Activated naive CD4-positive, alpha-beta T cell treated with anti-CD3 and anti-CD28 coated beads, Interleukin-2, amount 50 U/mL, for 24 hours (primary cell): ENCODE measurements around the gene KIF1A.
A peak's percentile ranks its signal among the peaks of the same experiment; 100 is the strongest.

Experiments
- H3K27ac Mint-ChIP-seq: one replicate; pipeline ENCODE4 v1.8.0; 2021; ENCODE audit warnings: mild to moderate bottlenecking, mixed read lengths
- H3K27me3 Mint-ChIP-seq: one replicate; pipeline ENCODE4 v1.8.0; 2021; ENCODE audit warnings: mixed read lengths
- H3K36me3 Mint-ChIP-seq: one replicate; pipeline ENCODE4 v1.8.0; 2021; ENCODE audit warnings: mixed read lengths
- H3K4me1 Mint-ChIP-seq: one replicate; pipeline ENCODE4 v1.8.0; 2021; ENCODE audit warnings: mixed read lengths
- H3K4me3 Mint-ChIP-seq: one replicate; pipeline ENCODE4 v1.8.0; 2021; ENCODE audit warnings: mild to moderate bottlenecking, mixed read lengths
- H3K9me3 Mint-ChIP-seq: one replicate; pipeline ENCODE4 v1.8.0; 2021; ENCODE audit warnings: mixed read lengths

Gene KIF1A

GRCh38 chr2:240752209-240752608 is 67.8 kb downstream of the KIF1A start:
- H3K36me3 Mint-ChIP-seq: no peaks in the 10 kb centered on the region
- no peaks in the 10 kb centered on the region for H3K4me1 Mint-ChIP-seq
- no peak overlapping the region for H3K4me3 Mint-ChIP-seq
- H3K27me3 Mint-ChIP-seq: no peaks in the 10 kb centered on the region
- H3K9me3 Mint-ChIP-seq: no peaks in the 10 kb centered on the region
- H3K27ac Mint-ChIP-seq: no peak overlapping the region

DNA sequence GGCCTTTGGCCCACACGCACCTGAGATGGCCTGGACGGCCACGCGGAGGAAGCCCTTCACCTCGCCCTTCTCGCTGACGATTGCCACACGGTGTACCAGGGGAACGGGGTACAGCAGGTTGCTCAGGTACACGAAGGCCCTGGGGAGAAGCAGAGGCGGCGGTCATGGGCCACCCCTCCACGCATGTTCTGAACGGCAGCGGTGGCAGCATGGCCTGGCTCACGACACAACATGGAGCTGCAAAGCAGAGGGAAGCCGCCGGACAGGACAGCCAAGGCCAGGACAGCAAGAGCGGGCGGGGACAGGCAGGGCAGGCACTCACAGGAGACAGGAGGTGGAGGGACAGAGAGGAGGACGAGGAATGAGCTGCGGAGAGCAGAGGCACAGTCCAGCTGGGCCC is 69.6 kb downstream of the KIF1A start:
- no peaks in the 10 kb centered on the region for H3K4me1 Mint-ChIP-seq
- no peak overlapping the region for H3K4me3 Mint-ChIP-seq
- H3K27ac Mint-ChIP-seq: no peak overlapping the region
- no peaks in the 10 kb centered on the region for H3K36me3 Mint-ChIP-seq
- no peaks in the 10 kb centered on the region for H3K9me3 Mint-ChIP-seq
- no peaks in the 10 kb centered on the region for H3K27me3 Mint-ChIP-seq

DNA sequence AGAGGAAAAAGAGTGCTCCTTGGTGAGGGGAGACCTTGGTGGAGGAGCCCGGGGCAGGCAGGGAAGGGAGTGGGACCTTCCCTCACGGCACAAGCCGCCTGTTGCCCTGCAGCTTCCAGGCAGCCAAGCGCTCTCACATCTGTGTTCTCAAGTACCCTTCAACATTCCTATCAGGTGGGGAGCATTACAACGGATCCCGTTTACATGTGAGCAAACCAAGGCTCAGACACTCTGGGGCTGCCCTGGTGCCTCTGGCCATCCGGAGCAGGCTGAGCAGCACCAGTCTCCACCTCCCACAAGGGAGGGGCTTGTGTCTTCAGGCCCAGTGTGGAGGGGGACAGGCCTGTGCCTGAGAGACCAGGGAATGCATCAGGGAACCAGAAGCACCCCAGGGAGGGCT is 70.5 kb downstream of the KIF1A start:
- H3K27me3 Mint-ChIP-seq: no peaks in the 10 kb centered on the region
- H3K9me3 Mint-ChIP-seq: no peaks in the 10 kb centered on the region
- H3K27ac Mint-ChIP-seq: no peak overlapping the region
- H3K4me3 Mint-ChIP-seq: no peak overlapping the region
- H3K4me1 Mint-ChIP-seq: no peaks in the 10 kb centered on the region
- H3K36me3 Mint-ChIP-seq: no peaks in the 10 kb centered on the region

GRCh38 chr2:240747256-240747655 is 72.8 kb downstream of the KIF1A start:
- Mint-ChIP-seq H3K36me3 (no peaks in the 10 kb centered on the region), H3K27ac (no peak overlapping the region), H3K27me3 (no peaks in the 10 kb centered on the region), H3K9me3 (no peaks in the 10 kb centered on the region), H3K4me1 (no peaks in the 10 kb centered on the region), H3K4me3 (no peak overlapping the region)

GRCh38 chr2:240746671-240747070 is 73.3 kb downstream of the KIF1A start:
- Mint-ChIP-seq H3K36me3 (no peaks in the 10 kb centered on the region), H3K4me3 (no peak overlapping the region), H3K9me3 (no peaks in the 10 kb centered on the region), H3K27me3 (no peaks in the 10 kb centered on the region), H3K4me1 (no peaks in the 10 kb centered on the region), H3K27ac (no peak overlapping the region)

GRCh38 chr2:240745962-240746361 is 74.1 kb downstream of the KIF1A start:
- Mint-ChIP-seq H3K27ac (no peak overlapping the region), H3K4me3 (no peak overlapping the region)

GRCh38 chr2:240745456-240745855 is 74.6 kb downstream of the KIF1A start:
- Mint-ChIP-seq H3K4me3 (no peak overlapping the region), H3K9me3 (no peaks in the 10 kb centered on the region), H3K27ac (no peak overlapping the region), H3K27me3 (no peaks in the 10 kb centered on the region), H3K4me1 (no peaks in the 10 kb centered on the region), H3K36me3 (no peaks in the 10 kb centered on the region)

More at GRCh38 chr2:240745962-240746361, 74.1 kb downstream of the KIF1A start:
- no peaks in the 10 kb centered on the region for H3K9me3 Mint-ChIP-seq
- H3K27me3 Mint-ChIP-seq: no peaks in the 10 kb centered on the region
- no peaks in the 10 kb centered on the region for H3K4me1 Mint-ChIP-seq
- no peaks in the 10 kb centered on the region for H3K36me3 Mint-ChIP-seq

- H3K9me3 Mint-ChIP-seq: no peaks in the 10 kb centered on the region
- no peak overlapping the region for H3K27ac Mint-ChIP-seq
- no peaks in the 10 kb centered on the region for H3K36me3 Mint-ChIP-seq
- H3K27me3 Mint-ChIP-seq: no peaks in the 10 kb centered on the region
- no peak overlapping the region for H3K4me3 Mint-ChIP-seq
- H3K4me1 Mint-ChIP-seq: peaks cover 6% of the 10 kb centered on the region
Observed at GRCh38 chr2:240742602-240743095, 77.4 kb downstream of the KIF1A start.

DNA sequence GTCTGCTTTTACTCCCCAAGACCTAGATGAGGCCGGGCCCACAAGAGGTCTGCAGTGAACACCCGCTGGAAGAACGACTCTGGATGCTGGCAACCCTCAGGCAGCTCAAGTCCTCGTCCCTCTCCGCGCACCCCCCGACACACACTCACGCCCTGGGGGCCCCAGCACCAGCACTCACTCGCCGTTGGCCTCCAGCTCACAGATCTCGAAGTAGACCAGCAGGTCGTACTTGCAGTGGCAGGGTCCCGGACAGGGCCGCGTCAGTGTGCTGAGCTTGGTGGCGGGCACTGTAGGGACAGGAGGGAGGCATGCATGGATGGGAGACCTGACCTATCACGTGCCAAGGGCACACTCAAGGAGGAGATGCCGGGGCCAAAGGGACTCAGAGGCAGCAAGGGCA is 78.9 kb downstream of the KIF1A start:
- no peaks in the 10 kb centered on the region for H3K27me3 Mint-ChIP-seq
- no peaks in the 10 kb centered on the region for H3K36me3 Mint-ChIP-seq
- H3K4me1 Mint-ChIP-seq: peaks cover 6% of the 10 kb centered on the region
- H3K9me3 Mint-ChIP-seq: no peaks in the 10 kb centered on the region
- H3K27ac Mint-ChIP-seq: no peak overlapping the region
- peak overlapping the region; percentile 11 for H3K4me3 Mint-ChIP-seq

DNA sequence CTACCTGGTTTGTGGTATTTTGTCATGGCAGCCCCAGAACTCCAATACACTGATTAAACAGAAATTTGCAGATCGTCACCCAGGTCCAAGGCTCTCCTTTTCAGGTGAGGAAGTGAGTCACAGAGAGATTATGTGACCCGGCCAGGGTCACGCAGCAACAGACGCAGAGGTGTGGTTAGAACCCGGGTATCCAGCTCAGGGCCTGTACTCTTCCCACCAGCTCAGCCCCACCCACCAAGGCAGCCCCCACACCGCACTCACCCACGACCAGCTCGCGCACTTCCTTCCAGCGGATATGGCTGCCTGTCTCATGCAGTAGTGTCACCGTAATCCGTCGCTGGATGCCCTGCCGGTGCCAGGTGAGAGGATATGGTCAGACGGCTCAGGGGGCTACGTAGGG is 80.2 kb downstream of the KIF1A start:
- Mint-ChIP-seq H3K4me1 (peaks cover 6% of the 10 kb centered on the region), H3K9me3 (no peaks in the 10 kb centered on the region), H3K36me3 (no peaks in the 10 kb centered on the region), H3K4me3 (peak overlapping the region; percentile 60), H3K27me3 (no peaks in the 10 kb centered on the region), H3K27ac (no peak overlapping the region)

- H3K27me3 Mint-ChIP-seq: no peaks in the 10 kb centered on the region
- H3K4me3 Mint-ChIP-seq: no peak overlapping the region
- H3K27ac Mint-ChIP-seq: no peak overlapping the region
- no peaks in the 10 kb centered on the region for H3K9me3 Mint-ChIP-seq
- H3K4me1 Mint-ChIP-seq: peaks cover 6% of the 10 kb centered on the region
- H3K36me3 Mint-ChIP-seq: no peaks in the 10 kb centered on the region
Observed at GRCh38 chr2:240737958-240738357, 82.1 kb downstream of the KIF1A start.

DNA sequence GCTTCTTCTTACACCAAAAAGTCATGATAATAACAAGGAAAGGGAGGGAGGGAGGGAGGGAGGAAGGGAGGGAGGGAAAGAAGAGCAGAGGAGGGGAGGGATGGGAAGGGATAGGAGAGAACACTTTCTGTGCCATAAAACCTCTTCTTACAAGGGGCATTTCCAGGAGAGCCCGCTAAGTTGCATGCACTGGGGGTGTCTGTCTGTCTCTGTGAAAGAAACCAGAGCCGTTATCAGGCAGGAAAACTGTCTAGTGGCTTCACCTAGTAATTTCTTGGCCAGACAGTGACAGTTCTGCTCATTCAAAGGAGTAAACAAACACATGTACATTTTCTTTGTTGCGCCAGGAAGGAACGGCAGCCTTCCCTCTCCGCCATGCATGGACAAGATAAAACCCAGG is 82.5 kb downstream of the KIF1A start:
- Mint-ChIP-seq H3K36me3 (no peaks in the 10 kb centered on the region), H3K27me3 (no peaks in the 10 kb centered on the region), H3K9me3 (no peaks in the 10 kb centered on the region), H3K27ac (no peak overlapping the region), H3K4me3 (no peak overlapping the region), H3K4me1 (peaks cover 6% of the 10 kb centered on the region)

DNA sequence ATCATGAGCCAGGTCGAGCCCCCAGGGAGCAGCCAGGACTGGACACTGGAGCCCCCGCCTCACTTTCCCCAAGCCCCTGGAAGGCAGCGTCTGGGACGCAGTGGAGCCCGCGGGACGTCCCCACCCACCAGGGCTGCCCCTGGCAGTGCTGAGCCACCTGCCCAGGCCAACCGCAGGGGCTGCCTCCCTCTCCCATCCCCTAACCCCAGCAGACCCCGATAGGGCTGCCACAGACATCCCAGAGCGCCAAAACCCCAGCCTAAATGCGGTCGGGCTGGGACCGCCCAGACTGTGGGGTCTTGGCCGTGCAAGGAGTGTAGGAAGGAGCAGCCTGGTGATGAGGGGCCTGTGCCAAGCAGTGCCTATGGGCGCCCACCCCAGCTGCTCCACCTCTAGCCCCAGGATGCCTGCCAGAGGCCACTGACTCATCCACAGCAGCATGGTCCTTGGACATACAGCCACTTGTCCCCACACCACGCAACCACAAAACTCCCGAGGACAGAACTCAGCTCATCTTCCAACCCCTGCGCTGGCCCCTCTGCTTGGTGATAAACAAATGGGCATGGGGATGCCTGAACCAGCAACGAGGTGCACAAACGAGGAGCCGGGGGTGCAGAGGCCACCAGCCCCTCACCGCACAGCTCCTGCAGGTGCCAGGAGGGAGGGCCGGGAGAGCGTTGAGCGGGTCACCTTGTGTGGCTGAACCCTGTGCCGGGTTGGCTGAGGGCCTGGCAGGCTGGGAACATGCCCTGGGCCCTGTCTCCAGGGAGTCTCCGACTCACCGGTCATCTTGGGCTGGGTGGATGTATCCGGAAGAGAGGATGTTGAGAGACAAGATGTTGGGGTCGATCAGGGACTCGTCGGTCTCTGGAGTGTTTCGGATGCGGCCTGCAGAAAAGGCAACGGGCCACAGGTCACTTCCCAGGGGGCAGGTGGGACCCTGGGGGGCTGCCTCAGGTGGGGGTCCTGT is 83.5 kb downstream of the KIF1A start:
- no peaks in the 10 kb centered on the region for H3K27me3 Mint-ChIP-seq
- H3K27ac Mint-ChIP-seq: no peak overlapping the region

DNA sequence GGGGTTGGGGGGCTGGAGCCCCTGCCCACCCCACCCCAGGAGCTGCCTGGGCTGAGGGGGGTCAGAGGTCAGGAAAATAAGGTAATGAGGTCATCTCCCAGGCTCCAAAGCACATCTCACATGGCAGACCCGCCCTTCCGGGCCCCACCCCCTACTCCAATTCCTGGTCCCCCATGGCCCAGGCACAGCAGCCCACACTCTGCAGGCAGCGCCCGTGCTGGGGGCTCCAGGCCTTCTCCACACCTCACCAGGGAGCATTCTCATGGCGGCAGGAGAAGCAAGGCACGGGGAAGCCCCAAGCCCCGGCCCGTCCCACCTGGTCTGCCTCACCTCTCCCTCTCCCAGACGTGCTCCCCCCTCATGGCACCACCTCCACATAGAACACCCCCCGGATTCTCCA is 84.5 kb downstream of the KIF1A start:
- Mint-ChIP-seq H3K36me3 (no peaks in the 10 kb centered on the region), H3K9me3 (no peaks in the 10 kb centered on the region), H3K4me3 (no peak overlapping the region), H3K27me3 (no peaks in the 10 kb centered on the region), H3K4me1 (peaks cover 6% of the 10 kb centered on the region), H3K27ac (no peak overlapping the region)

More for the DNA sequence above, 83.5 kb downstream of the KIF1A start:
- Mint-ChIP-seq H3K36me3 (no peaks in the 10 kb centered on the region), H3K9me3 (no peaks in the 10 kb centered on the region), H3K4me1 (peaks cover 6% of the 10 kb centered on the region), H3K4me3 (no peak overlapping the region)

DNA sequence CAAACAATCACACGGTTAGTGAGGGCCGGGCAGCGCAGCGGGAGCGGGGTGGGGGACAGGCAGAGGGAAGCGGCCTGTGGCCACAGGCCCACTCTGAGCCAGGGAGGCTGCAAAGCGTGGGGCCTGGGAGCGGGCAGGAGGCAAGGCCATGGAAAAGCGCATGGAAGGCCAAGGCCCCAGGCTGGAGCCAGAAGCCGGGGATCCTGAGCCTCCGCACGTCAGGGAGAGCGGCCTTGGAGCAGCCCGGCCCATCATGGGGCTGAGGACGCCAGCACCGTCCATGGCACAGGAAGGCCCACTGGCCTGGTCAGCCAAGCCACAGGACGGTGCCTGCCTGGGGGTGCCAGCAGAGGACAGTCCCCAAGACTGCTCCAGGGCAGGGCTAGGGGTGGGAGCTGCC is 85.3 kb downstream of the KIF1A start:
- no peaks in the 10 kb centered on the region for H3K36me3 Mint-ChIP-seq
- no peaks in the 10 kb centered on the region for H3K9me3 Mint-ChIP-seq
- H3K27ac Mint-ChIP-seq: no peak overlapping the region
- H3K4me3 Mint-ChIP-seq: no peak overlapping the region
- H3K4me1 Mint-ChIP-seq: peaks cover 6% of the 10 kb centered on the region
- H3K27me3 Mint-ChIP-seq: no peaks in the 10 kb centered on the region

GRCh38 chr2:240733803-240734495 is 86.1 kb downstream of the KIF1A start:
- no peaks in the 10 kb centered on the region for H3K36me3 Mint-ChIP-seq
- H3K9me3 Mint-ChIP-seq: no peaks in the 10 kb centered on the region
- H3K4me3 Mint-ChIP-seq: no peak overlapping the region
- peaks cover under 1% of the 10 kb centered on the region for H3K4me1 Mint-ChIP-seq
- no peaks in the 10 kb centered on the region for H3K27me3 Mint-ChIP-seq
- H3K27ac Mint-ChIP-seq: no peak overlapping the region
